Trophoblast cell (in vitro differentiated cells and primary cell): ENCODE data around the gene GPR25.
A peak's percentile ranks its signal among the peaks of the same experiment; 100 is the strongest.

Experiments used
- DNase-seq, 2 donors: peaks; one replicate each; pipeline ENCODE4 v3.0.0-alpha.2; 2016
- H2AFZ ChIP-seq: 2 replicates; pipeline ENCODE4 v1.6.1; 2013; ENCODE audit warnings: low read length, moderate library complexity, mild to moderate bottlenecking; ENCODE audit not compliant: insufficient read depth, poor library complexity
- H2AK5ac ChIP-seq: 2 replicates; pipeline ENCODE4 v1.6.1; 2013; ENCODE audit warnings: mild to moderate bottlenecking, low read length
- H2BK120ac ChIP-seq: 2 replicates; pipeline ENCODE4 v1.6.1; 2013; ENCODE audit warnings: low read length, mild to moderate bottlenecking, moderate library complexity; ENCODE audit not compliant: insufficient read depth, poor library complexity
- H2BK12ac ChIP-seq: 2 replicates; pipeline ENCODE4 v1.6.1; 2013; ENCODE audit warnings: mild to moderate bottlenecking, low read length, moderate library complexity
- H2BK5ac ChIP-seq: 2 replicates; pipeline ENCODE4 v1.6.1; 2013; ENCODE audit warnings: low read length, low read depth, moderate library complexity, mild to moderate bottlenecking; ENCODE audit not compliant: poor library complexity
- H3K14ac ChIP-seq: 2 replicates; pipeline ENCODE4 v1.6.1; 2013; ENCODE audit warnings: mild to moderate bottlenecking, low read length
- H3K18ac ChIP-seq: 2 replicates; pipeline ENCODE4 v1.6.1; 2013; ENCODE audit warnings: mild to moderate bottlenecking, low read length
- H3K23ac ChIP-seq: 2 replicates; pipeline ENCODE4 v1.6.1; 2013; ENCODE audit warnings: low read length
- H3K27ac ChIP-seq: 2 replicates; pipeline ENCODE4 v1.5.1; 2013; ENCODE audit warnings: low read depth, mild to moderate bottlenecking, inconsistent platforms, low read length, moderate library complexity
- H3K27me3 ChIP-seq: 2 replicates; pipeline ENCODE4 v1.6.1; 2013; ENCODE audit warnings: inconsistent platforms, mild to moderate bottlenecking, low read length, moderate library complexity; ENCODE audit not compliant: insufficient read depth
- H3K36me3 ChIP-seq, 2 experiments: 1 replicate in 1 of 2; 2 replicates in 1 of 2; pipeline ENCODE4 v1.6.1; 2013; ENCODE audit warnings: low read length in 2 of 2, mild to moderate bottlenecking in 2 of 2, moderate library complexity in 1 of 2; ENCODE audit not compliant: insufficient read depth in 2 of 2, control insufficient read depth in 1 of 2
- H3K4ac ChIP-seq: 2 replicates; pipeline ENCODE4 v1.6.1; 2013; ENCODE audit warnings: low read depth, mild to moderate bottlenecking, low read length, moderate library complexity
- H3K4me1 ChIP-seq, 2 experiments: 1 replicate in 1 of 2; 2 replicates in 1 of 2; pipeline ENCODE4 v1.6.1; 2013; ENCODE audit warnings: low read length in 2 of 2, mild to moderate bottlenecking in 2 of 2, moderate library complexity in 1 of 2; ENCODE audit not compliant: insufficient read depth in 2 of 2, control insufficient read depth in 1 of 2
- H3K4me2 ChIP-seq: 2 replicates; pipeline ENCODE4 v1.6.1; 2013; ENCODE audit warnings: inconsistent platforms, mild to moderate bottlenecking, low read length, moderate library complexity
- H3K4me3 ChIP-seq: 2 replicates; pipeline ENCODE4 v1.5.1; 2013; ENCODE audit warnings: mild to moderate bottlenecking, low read depth, low read length, inconsistent platforms
- H3K79me1 ChIP-seq: one replicate; pipeline ENCODE4 v1.6.1; 2013; ENCODE audit warnings: low read length
- H3K79me2 ChIP-seq: 2 replicates; pipeline ENCODE4 v1.6.1; 2013; ENCODE audit warnings: low read length, mild to moderate bottlenecking; ENCODE audit not compliant: control insufficient read depth, insufficient read depth, poor library complexity
- H3K9ac ChIP-seq: 2 replicates; pipeline ENCODE4 v1.6.1; 2013; ENCODE audit warnings: mild to moderate bottlenecking, low read length
- H3K9me3 ChIP-seq: 2 replicates; pipeline ENCODE4 v1.6.1; 2013; ENCODE audit warnings: low read depth, mild to moderate bottlenecking, control low read depth, inconsistent platforms, low read length; ENCODE audit not compliant: insufficient read depth
- H4K12ac ChIP-seq: 2 replicates; pipeline ENCODE4 v1.6.1; 2013; ENCODE audit warnings: low read depth, mild to moderate bottlenecking, low read length, moderate library complexity
- H4K8ac ChIP-seq: 2 replicates; pipeline ENCODE4 v1.6.1; 2013; ENCODE audit warnings: low read depth, mild to moderate bottlenecking, low read length, moderate library complexity
- H4K91ac ChIP-seq: one replicate; pipeline ENCODE4 v1.6.1; 2013; ENCODE audit warnings: low read depth, mild to moderate bottlenecking, low read length, moderate library complexity
- WGBS: extraction: QIAGEN DNeasy Blood & Tissue Kit; methylation state at CpG from one replicate; pipeline ENCODE4 v1.1.7; 2013; ENCODE audit warnings: missing lambda C conversion rate; ENCODE audit not compliant: insufficient read length, insufficient coverage; ENCODE audit errors: extremely low coverage; 5-methylcytosine and 5-hydroxymethylcytosine counted together

GPR25 gene

GRCh38 chr1:200837931-200838571 is 34.7 kb upstream of the GPR25 start:
- no peaks in the 10 kb centered on the region for H3K79me2 ChIP-seq
- H2AK5ac ChIP-seq: no peak overlapping the region
- no peak overlapping the region for H3K27ac ChIP-seq
- no peak overlapping the region for H3K23ac ChIP-seq
- H3K14ac ChIP-seq: no peak overlapping the region
- H4K8ac ChIP-seq: no peak overlapping the region
- peaks cover 7 to 13% of the 10 kb centered on the region in 2 experiments for H3K36me3 ChIP-seq
- no peak overlapping the region for H3K18ac ChIP-seq
- no peaks in the 10 kb centered on the region for H3K27me3 ChIP-seq
- H3K9me3 ChIP-seq: no peaks in the 10 kb centered on the region
- no peak overlapping the region for H2AFZ ChIP-seq
- H3K79me1 ChIP-seq: no peaks in the 10 kb centered on the region
- no peak overlapping the region for H2BK5ac ChIP-seq
- no peak overlapping the region for H3K4me3 ChIP-seq
- no peak overlapping the region for H3K4me2 ChIP-seq
- no peak overlapping the region for H2BK12ac ChIP-seq
- H2BK120ac ChIP-seq: no peak overlapping the region
- whole genome bisulfite sequencing: no CpG with 5 or more reads among the region's 2 CpGs
- H3K9ac ChIP-seq: no peak overlapping the region
- no peak overlapping the region for H3K4ac ChIP-seq
- DNase-seq: peak in 1 of 2 donors; percentile 57
- no peak overlapping the region for H4K12ac ChIP-seq
- H3K4me1 ChIP-seq: no peaks in the 10 kb centered on the region
- H4K91ac ChIP-seq: no peak overlapping the region

- peaks cover 3 to 9% of the 10 kb centered on the region in 2 experiments for H3K36me3 ChIP-seq
- H3K4me3 ChIP-seq: no peak overlapping the region
- H2AK5ac ChIP-seq: no peak overlapping the region
- H2BK12ac ChIP-seq: no peak overlapping the region
- no peak overlapping the region for H4K12ac ChIP-seq
- no peak overlapping the region for H2BK5ac ChIP-seq
- no peaks in the 10 kb centered on the region for H3K79me2 ChIP-seq
- no peak overlapping the region for H4K8ac ChIP-seq
- H3K27me3 ChIP-seq: no peaks in the 10 kb centered on the region
- H3K4ac ChIP-seq: no peak overlapping the region
- no peak overlapping the region for H2BK120ac ChIP-seq
- H3K27ac ChIP-seq: no peak overlapping the region
- H3K18ac ChIP-seq: no peak overlapping the region
- no peaks in the 10 kb centered on the region for H3K9me3 ChIP-seq
- H3K9ac ChIP-seq: no peak overlapping the region
- no peak overlapping the region for H3K4me2 ChIP-seq
- no CpG with 5 or more reads among the region's 3 CpGs for WGBS
- H2AFZ ChIP-seq: no peak overlapping the region
- DNase-seq: peak; percentile 16 to 66
- no peaks in the 10 kb centered on the region for H3K4me1 ChIP-seq
- no peak overlapping the region for H4K91ac ChIP-seq
- H3K79me1 ChIP-seq: no peaks in the 10 kb centered on the region
- H3K14ac ChIP-seq: no peak overlapping the region
- H3K23ac ChIP-seq: no peak overlapping the region
These were observed 33.9 kb upstream of the GPR25 start for GRCh38 chr1:200838676-200839445.

DNA sequence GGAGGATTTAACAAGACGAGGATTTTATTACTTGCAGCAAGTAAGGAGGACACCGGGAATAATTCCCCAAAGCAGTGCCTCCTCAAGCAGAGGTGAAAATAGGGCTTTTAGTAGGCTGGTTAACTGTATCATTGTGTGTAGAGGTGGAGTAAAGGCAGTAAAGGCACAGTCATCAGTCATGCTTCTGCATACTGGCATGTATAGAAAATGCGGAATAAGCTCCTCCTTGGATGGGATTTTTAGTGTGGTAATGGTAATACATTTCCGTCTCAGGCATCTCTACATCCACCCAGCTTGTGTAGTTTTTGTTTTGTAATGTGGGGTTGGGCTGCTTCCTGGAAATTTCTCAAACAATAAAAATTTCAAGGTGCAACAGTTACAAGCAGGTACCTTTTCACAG is 27.4 kb upstream of the GPR25 start:
- Histone ChIP-seq H3K23ac (no peak overlapping the region), H3K9me3 (no peaks in the 10 kb centered on the region), H3K79me2 (no peaks in the 10 kb centered on the region), H3K4me3 (no peak overlapping the region), H3K4me1 (no peaks in the 10 kb centered on the region), H2BK120ac (no peak overlapping the region), H3K27me3 (no peaks in the 10 kb centered on the region), H3K27ac (no peak overlapping the region), H4K12ac (no peak overlapping the region), H3K36me3 (peaks cover 5 to 17% of the 10 kb centered on the region in 2 experiments), H3K4me2 (no peak overlapping the region), H3K9ac (no peak overlapping the region), H2AK5ac (no peak overlapping the region), H3K79me1 (no peaks in the 10 kb centered on the region), H2AFZ (no peak overlapping the region), H4K91ac (no peak overlapping the region), H4K8ac (no peak overlapping the region), H2BK12ac (no peak overlapping the region), H3K14ac (no peak overlapping the region), H3K18ac (no peak overlapping the region), H3K4ac (no peak overlapping the region), H2BK5ac (no peak overlapping the region)
- WGBS: no CpG with 5 or more reads among the region's 4 CpGs
- no peak for DNase-seq

DNA sequence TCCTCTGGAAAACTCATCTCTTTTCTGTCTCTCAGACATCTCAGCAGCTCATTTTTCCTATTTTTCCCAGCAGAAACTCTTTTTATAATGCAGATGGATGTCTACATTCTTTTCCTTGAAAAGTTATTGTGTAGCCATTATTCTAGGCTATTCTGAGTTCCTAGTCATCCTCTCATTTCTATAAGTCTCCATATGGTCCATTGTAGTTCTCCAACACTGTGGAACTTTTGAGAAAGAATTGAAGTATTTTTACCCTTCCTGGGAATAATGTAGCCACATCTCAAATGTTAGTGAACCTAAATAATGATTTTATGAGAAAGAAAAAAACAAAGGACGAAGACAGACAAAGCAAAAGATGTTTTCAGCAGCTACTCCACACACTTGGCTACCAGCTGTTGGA is 26.4 kb upstream of the GPR25 start:
- no peak overlapping the region for H3K4ac ChIP-seq
- no peak overlapping the region for H4K8ac ChIP-seq
- H3K4me3 ChIP-seq: no peak overlapping the region
- H4K12ac ChIP-seq: no peak overlapping the region
- no peak overlapping the region for H2BK120ac ChIP-seq
- no peak overlapping the region for H2BK12ac ChIP-seq
- H3K9me3 ChIP-seq: no peaks in the 10 kb centered on the region
- H3K23ac ChIP-seq: no peak overlapping the region
- H3K4me2 ChIP-seq: no peak overlapping the region
- H2AFZ ChIP-seq: no peak overlapping the region
- H3K79me1 ChIP-seq: no peaks in the 10 kb centered on the region
- no peak for DNase-seq
- no peak overlapping the region for H3K9ac ChIP-seq
- no peak overlapping the region for H4K91ac ChIP-seq
- no peaks in the 10 kb centered on the region for H3K4me1 ChIP-seq
- H2BK5ac ChIP-seq: no peak overlapping the region
- H3K14ac ChIP-seq: no peak overlapping the region
- peaks cover 7 to 20% of the 10 kb centered on the region in 2 experiments for H3K36me3 ChIP-seq
- H3K27me3 ChIP-seq: no peaks in the 10 kb centered on the region
- H3K18ac ChIP-seq: no peak overlapping the region
- no peaks in the 10 kb centered on the region for H3K79me2 ChIP-seq
- no CpG with 5 or more reads among the region's 1 CpG for WGBS
- no peak overlapping the region for H2AK5ac ChIP-seq
- no peak overlapping the region for H3K27ac ChIP-seq
